HG02870 (cell line): ENCODE data around the gene TMEM132D.

Experiments
- ATAC-seq: cut with Tn5 transposase; IDR thresholded peaks from one replicate; pipeline ENCODE4 v1.9.1; 2021; ENCODE audit warnings: mild to moderate bottlenecking, moderate library complexity; ENCODE audit not compliant: unreplicated experiment

Gene TMEM132D

DNA sequence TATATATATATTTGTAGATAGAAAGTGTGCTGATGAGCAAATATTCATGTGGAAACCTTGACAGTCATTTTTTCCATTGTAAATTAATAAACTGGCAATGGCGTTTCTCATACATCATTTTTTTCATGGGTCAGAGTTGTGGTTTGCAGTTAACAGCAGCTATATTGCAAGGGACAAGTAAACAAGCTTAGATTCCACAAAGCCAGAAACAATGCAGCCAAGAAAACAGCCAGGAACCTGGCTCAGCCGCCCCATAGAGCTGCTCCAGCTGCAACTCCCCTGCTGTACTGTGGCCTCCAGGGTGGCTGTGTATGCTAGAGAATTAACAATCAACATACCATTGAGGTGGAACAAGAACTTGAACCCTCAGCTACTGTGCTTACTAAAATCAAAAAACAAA lies 298.2 kb downstream of the TMEM132D start:
- no peak for ATAC-seq

DNA sequence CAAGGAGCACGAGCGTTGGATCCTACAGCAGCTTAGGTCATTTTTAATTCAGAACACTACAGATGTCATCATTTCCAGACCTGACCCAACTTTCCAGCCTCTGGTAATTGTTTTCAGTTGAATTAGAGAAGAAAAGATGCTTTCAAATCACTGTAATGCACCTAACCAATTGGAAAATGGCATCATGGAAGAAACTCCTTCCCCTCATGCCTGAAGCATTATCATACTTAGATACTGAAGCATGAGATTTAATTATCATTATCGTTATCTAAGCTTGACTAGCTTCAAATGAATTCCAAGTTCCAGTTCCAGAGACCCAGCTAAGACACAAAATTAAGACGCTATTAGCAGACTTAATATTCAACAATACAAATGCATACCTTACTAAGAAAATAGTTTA lies 299.3 kb downstream of the TMEM132D start:
- no peak for ATAC-seq

- ATAC-seq, result no peak
Measured at GRCh38 chr12:129599406-129599805, 304.4 kb downstream of the TMEM132D start.

DNA sequence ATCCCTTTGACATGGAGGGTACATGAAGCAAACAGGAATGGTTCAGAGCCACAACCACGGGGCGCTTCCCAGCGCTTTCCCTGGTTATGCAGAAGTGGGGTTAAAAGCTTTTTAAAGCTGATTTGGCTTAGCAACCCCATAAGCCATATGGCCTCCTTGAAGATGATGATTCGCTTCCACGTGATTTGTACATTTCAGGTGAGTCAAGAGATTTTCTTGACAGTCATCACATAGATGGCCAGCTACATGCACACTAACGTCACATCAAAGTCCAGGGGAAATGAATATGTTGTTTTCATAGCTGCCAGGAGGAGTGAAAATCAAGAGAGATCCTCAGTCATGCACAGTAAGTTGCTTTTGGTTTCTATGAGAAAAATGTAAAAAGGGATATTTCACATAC lies 309.7 kb downstream of the TMEM132D start:
- ATAC-seq, result no peak

GRCh38 chr12:129592449-129592848 lies 311.4 kb downstream of the TMEM132D start:
- ATAC-seq, result no peak

DNA sequence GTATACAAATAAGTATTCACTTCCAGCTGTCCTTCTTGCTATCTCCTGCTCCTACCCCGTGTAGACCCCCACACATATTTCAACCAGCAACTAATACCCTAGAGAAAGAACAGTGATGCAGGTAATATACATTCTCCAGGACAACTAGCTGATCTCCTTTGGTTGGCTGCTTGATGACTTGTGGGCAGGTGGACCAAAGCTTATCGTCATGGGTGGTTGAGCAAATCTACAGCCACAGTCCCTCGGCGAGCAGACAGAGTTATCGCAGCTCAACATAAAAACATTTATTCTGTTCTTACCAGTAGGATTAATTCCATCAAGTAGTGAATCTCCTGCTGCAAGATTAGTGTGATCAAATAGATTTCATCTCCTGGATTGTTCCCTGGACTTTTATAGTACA lies 314.3 kb downstream of the TMEM132D start:
- ATAC-seq, result no peak

GRCh38 chr12:129588142-129588541 lies 315.7 kb downstream of the TMEM132D start:
- no peak for ATAC-seq

DNA sequence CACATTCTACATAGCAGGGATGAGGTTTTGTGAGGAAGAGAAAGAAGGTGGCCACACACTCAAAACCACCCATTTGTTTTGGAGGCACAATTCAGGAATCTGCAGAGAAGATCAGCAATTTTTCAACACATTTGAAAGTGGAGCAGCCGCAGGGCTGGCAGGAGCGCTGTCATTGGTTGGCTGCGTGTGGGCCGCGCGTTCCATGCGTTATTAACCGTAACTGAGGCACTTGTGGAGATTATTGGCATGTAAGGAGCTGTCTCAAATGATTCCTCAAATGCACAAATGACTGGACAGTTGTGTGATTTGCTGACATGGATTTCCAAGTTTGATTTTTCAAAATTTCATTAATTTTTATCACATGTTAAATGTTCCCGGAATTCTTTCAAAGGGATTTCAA lies 318.5 kb downstream of the TMEM132D start:
- no peak for ATAC-seq

DNA sequence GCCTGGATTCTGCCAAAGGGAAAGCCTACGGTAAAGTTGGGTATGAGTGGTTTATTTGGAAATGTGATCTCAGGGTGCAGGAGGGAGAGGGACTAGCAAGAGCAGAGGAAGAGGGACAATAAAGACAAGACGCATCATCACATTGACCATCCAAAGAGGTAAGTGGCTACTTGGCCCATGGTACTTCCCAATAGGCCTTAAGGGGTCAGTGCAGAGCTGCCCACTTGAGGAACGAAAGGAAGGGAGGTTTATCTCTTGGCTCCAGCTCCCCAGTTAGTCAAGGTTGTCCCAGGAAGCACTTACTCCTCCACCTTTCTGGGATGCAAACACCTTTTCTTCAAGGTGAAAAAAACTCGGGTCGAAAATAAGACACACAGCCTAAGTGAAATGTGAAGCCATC lies 323.9 kb downstream of the TMEM132D start:
- ATAC-seq, result no peak

GRCh38 chr12:129571901-129572494 lies 331.8 kb downstream of the TMEM132D start:
- no peak for ATAC-seq

DNA sequence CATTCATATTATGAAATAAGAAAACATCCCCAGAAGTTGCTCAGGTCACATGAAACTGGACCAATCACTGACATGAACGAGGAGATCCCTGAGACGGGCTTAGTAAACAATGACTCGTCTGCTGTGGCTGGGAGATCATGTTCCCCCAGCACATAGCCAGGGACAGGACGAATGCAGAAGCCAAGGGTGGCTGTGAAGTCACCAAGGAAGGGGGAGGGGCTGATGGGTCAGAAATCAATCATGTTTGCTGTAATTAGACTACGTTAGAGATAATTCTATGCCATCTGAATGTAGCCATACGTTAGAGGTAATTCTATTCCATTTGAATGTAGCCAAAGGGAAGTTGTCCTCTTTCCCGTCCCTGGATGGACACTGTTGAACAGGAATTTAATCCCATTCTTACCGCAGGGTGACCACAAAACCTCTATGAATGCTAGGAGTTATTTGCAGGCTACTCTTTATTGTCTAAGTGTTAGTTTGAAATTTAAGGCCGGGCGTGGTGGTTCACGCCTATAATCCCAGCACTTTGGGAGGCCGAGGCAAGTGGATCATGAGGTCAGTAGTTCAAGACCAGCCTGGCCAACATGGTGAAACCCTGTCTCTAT lies 332.9 kb downstream of the TMEM132D start:
- no peak for ATAC-seq

DNA sequence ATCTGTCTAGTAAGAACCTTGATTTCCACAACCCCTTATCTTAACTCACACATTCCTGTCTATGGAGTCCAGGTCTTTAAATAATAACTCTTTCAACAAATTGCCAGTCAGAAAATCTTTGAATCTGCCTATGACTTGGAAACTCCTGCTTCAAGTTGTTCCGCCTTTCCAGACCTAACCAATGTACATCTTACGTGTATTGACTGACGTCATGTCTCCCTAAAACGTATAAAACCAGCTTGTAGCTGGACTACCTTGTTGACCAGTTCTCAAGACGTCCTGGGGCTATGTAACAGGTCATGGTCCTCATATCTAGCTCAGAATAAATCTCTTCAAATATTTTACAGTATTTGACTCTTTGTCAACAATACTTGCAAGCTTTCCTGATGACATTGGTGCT lies 337.0 kb downstream of the TMEM132D start:
- no peak for ATAC-seq

DNA sequence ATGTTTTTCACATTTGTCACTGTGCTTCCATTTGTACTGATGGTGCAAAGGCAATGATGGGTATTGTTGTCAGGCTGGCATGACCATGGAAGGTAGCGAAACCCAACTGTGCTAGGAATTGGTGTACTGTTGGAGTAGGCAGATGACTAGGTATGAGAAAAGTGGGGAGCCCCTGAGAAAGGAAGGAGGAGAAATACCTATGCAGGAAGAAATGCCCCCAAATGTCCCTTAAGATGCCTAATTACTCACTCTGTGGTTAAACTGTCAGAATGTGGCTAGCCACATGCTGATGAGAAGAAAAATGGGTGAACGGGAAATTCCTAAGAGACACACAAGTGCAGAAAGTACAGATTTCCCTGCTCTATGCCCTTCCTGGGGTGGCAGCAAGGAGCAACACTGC lies 339.1 kb downstream of the TMEM132D start:
- ATAC-seq, result no peak

- no peak for ATAC-seq
Measured at GRCh38 chr12:129563266-129563665, 340.6 kb downstream of the TMEM132D start.

DNA sequence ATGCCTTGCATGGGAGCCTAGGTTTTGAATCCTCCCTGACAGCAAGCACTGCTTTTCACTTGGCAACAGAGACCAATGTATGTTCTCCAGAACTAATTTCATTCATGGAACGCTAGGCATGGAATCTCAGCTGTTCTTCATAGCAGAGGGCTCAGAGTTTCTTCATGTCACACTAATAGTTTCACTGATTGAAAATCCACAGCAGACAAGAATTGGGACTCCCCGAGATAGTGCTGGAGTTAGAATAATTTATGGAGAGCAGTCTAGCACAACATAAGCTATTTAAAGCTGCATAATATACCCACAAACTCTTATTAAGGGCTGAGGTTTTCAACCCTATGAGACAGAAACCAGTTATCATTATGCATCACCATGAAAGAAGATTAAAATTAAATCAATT lies 342.5 kb downstream of the TMEM132D start:
- ATAC-seq, result no peak

- ATAC-seq, result no peak
Measured at GRCh38 chr12:129559776-129560175, 344.0 kb downstream of the TMEM132D start.

- no peak for ATAC-seq
Measured at GRCh38 chr12:129558036-129558435, 345.8 kb downstream of the TMEM132D start.

DNA sequence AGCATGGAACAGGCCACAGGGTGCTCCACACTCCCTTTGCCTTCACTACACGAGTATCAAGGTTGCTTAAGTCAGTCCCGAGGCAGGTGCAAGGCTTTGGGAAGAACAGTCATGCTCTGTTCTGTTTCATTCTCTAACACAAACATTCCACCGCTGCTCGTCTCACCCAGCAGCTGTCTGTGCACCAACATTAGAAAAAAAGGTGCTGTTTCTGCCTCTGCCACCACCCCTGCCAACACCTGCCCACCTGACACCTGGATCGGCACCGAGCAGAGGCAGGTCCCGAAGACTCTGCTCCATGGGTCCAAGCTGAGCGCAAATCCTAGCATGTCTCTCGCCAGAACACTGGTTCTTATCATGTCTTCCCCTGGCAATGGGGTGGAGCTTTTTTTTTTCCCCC lies 347.7 kb downstream of the TMEM132D start:
- no peak for ATAC-seq

DNA sequence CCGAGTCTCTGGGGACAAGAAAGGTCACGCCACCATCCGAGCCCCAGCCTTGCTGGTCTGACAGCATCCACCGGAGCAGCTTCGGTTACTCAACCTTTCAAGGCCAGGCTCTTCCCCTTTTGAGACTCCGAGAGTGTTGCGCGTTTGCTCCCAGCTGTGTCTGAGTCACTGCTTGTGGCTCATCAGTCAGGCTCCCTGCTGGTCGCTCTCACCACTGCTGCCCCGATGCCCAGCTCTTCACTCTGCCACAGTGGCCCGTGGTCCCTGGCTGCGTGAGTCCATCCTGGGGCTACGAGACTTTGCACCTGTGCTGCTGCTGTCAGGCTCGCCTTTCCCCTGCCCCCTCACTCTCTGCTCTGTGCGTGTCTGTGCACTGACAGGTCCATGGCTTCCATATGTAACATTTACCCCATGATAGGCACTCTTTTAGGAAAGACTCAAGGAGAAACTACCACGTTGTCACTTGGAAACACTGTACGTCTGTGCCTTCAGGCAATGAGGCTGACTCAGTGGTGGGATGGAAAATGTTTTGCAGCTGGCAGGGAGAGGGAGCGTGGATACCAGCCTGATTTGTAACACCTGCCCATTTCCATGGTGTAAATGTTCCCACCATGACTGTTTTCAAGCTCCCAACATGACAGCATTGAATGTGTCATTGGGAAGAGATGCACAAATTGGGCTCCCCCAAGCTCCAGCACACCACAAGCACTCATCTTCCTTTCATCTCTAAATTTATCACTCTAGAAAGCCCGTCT lies 350.7 kb downstream of the TMEM132D start:
- ATAC-seq, result no peak

DNA sequence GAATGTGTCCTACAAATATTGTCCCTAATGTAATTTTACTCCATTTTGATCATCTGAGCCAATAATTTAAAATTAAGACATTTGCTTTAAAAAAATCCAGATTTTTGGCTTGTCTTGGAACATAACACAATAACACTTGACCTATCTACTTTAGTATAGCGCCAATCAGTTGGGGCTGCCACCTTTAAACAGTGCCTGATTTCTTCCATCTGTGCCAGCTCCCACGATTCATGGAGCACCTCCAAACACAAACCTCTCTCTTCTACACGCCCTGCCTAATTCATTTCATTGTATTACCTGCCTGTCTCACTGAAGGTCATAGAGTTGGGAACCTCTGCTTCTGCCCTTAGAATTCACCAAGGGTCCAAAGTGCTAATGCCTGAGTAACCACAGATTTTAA lies 352.4 kb downstream of the TMEM132D start:
- no peak for ATAC-seq

DNA sequence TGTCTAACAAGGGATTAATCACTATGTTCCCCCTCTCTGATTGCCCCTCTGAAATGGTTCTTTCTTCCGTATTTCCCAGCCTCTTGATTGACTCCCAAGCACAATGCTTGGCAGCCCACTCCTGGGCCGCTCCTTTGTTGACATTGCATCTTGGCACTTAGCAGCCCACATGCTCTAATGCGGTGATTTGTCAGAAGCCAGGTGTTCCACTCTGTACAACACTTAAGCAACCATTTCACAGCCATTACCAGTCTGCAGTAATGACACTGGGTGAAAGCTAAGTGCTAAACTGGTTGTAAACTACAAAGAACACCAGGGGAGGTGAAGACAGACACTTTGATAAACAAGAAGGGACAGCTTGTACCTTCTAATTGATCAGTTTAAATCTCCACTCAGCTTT lies 353.5 kb downstream of the TMEM132D start:
- ATAC-seq, result no peak

- ATAC-seq, result no peak
Measured at GRCh38 chr12:129549656-129550055, 354.2 kb downstream of the TMEM132D start.
